PC-9 (cell line): ENCODE results near the gene DCLK2.

Experiments
- CTCF ChIP-seq: fragments of 200-600 bp; sonication (generic); conservative IDR thresholded peaks from 2 replicates; pipeline ENCODE4 v1.6.1; 2017; ENCODE audit warnings: mixed run types, antibody characterized with exemption, mild to moderate bottlenecking, moderate library complexity
- EZH2 ChIP-seq: fragments of 200-600 bp; sonication (generic); IDR thresholded peaks from 2 replicates; pipeline ENCODE4 v1.8.0; 2017; ENCODE audit warnings: antibody characterized with exemption, low read depth

GRCh38 chr4:150217192-150217591 is 138.9 kb downstream of the DCLK2 start:
- no peak for TF ChIP-seq CTCF
- no peak for TF ChIP-seq EZH2
